Measurements from ENCODE around the gene PIP5K1B. TPM values are rescaled to one million over a fixed set of nuclear protein-coding genes. Genes with fewer than 3 reads are reported as not detected.

Gene PIP5K1B
- total RNA-seq, 1 donor from 2014 or later = 0.87 TPM

DNA sequence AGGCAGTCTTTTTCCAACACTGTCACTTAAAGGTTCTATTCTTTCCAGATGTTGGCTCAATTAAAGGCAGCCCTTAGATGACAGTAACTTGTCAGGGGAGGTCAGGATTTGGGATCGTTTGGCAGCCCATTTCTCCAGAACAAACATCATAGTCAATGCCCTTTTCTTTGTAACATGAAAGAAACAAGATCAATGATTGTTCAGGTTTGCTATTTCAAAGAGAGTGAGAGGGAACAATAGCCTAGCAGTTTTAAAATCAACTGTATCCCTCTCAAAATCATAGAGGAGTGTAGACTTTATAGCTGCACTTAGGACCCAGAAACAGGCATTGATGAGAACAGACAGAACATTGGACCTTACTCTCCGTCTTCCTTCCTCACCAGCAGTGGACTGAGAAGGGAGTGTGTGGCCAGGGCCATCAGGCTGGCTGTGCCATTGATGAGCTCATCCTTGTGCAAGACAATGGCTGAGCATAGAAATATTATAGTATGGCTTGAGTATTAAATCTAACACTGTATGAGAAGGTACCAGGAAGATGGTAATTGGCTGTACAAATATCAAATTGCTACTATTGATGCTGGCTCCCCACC is 130.0 kb downstream of the PIP5K1B start:
- Mint-ChIP-seq H3K9me3 (no peaks in the 10 kb centered on the region), H3K27me3 (ENCODE audit: low read depth) (no peaks in the 10 kb centered on the region), H3K36me3 (no peaks in the 10 kb centered on the region), H3K4me3 (no peak overlapping the region), H3K4me1 (peaks cover 6% of the 10 kb centered on the region), H3K27ac (no peak overlapping the region)
- TF ChIP-seq, protein P1, sequence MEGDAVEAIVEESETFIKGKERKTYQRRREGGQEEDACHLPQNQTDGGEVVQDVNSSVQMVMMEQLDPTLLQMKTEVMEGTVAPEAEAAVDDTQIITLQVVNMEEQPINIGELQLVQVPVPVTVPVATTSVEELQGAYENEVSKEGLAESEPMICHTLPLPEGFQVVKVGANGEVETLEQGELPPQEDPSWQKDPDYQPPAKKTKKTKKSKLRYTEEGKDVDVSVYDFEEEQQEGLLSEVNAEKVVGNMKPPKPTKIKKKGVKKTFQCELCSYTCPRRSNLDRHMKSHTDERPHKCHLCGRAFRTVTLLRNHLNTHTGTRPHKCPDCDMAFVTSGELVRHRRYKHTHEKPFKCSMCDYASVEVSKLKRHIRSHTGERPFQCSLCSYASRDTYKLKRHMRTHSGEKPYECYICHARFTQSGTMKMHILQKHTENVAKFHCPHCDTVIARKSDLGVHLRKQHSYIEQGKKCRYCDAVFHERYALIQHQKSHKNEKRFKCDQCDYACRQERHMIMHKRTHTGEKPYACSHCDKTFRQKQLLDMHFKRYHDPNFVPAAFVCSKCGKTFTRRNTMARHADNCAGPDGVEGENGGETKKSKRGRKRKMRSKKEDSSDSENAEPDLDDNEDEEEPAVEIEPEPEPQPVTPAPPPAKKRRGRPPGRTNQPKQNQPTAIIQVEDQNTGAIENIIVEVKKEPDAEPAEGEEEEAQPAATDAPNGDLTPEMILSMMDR (IDR thresholded peaks at IDR 0.05; ENCODE audit: unreplicated experiment) = no peak
- no peak for DNase-seq (ENCODE audit: low spot score in 2 of 2, unreplicated experiment in 2 of 2)

DNA sequence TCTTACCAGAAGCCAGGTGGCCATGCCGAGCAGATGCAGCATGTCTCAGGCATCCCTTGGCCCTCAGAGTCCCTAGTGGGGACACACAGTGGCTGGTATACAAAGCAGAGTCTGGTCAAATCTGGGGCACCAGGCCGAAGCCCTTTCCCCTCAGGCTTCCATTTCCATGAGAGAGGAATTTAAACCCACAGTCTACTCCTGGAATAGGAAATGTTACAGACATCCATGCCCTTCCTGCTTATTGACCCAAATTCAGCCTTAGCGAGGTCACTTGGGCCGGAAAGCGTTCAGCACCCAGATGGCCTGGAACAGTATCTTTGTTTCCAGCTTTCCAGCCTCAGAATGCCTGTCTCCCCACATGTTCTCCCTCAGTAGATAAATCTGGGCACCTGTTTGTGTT is 131.7 kb downstream of the PIP5K1B start:
- H3K27me3 Mint-ChIP-seq (ENCODE audit: low read depth) = no peaks in the 10 kb centered on the region
- H3K4me3 Mint-ChIP-seq = no peak overlapping the region
- no peak for DNase-seq (ENCODE audit: low spot score in 2 of 2, unreplicated experiment in 2 of 2)
- peaks cover 6% of the 10 kb centered on the region for H3K4me1 Mint-ChIP-seq
- H3K36me3 Mint-ChIP-seq = no peaks in the 10 kb centered on the region
- no peak overlapping the region for H3K27ac Mint-ChIP-seq
- no peaks in the 10 kb centered on the region for H3K9me3 Mint-ChIP-seq
- TF ChIP-seq, protein P1 (IDR thresholded peaks at IDR 0.05; ENCODE audit: unreplicated experiment) = no peak

DNA sequence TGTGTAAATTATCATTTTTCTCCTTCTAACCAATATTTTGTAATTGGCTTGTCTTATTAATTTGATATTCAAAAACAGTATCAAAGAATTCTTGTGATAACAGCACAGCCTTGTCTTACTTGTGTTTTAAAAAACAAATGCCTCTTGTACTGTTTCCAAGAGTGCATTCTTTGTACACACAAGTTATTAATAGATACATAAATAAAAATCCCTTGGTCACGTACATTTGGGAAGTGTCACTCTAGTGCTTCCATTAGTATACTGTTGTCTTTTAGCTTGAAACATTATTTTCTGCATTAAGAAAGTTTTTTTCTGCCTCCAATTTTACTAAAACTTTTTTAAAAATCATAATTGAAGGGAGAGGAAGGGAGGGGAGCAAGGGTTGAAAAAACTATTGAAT is 133.2 kb downstream of the PIP5K1B start:
- peaks cover 3% of the 10 kb centered on the region for H3K4me1 Mint-ChIP-seq
- H3K4me3 Mint-ChIP-seq = no peak overlapping the region
- H3K36me3 Mint-ChIP-seq = no peaks in the 10 kb centered on the region
- no peak for DNase-seq (ENCODE audit: low spot score in 2 of 2, unreplicated experiment in 2 of 2)
- H3K27ac Mint-ChIP-seq = no peak overlapping the region
- H3K9me3 Mint-ChIP-seq = no peaks in the 10 kb centered on the region
- TF ChIP-seq, protein P1 (IDR thresholded peaks at IDR 0.05; ENCODE audit: unreplicated experiment) = no peak
- no peaks in the 10 kb centered on the region for H3K27me3 Mint-ChIP-seq (ENCODE audit: low read depth)

DNA sequence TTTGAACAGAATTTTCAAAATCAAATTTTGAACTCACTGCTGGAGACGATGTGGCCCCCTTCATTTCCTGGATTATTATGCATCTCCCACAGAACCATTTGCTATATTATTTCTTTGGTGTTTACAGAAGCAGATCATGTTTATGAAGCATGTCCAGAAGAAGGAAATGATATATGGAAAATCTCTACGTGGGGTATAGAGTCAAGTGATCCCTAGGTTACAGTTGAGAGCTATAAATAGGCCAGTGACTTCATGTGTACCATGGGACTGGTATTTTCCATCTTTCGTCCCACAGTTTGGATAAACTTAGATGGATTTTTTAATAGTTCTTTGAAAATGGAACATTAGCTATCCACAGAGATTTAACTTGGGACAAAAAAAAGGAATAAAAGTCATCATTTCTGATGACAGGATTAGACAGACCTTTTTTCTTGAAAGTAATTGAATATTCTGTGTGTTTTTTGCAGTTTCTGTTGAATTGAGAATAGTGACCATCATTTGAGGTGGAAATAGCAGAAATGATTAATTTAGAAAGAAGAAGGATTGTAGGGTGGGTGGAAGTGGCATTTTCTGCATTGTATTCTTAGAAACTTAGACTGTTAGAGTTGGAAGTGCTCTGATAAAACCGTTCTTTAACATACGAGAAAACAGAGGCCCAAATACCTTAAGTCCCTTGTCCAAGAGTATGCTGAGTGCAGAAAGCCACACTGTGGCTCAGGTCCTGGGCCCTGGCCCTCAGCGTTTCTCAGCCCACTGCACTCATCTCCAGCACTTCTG is 136.4 kb downstream of the PIP5K1B start:
- Mint-ChIP-seq H3K27me3 (ENCODE audit: low read depth) (no peaks in the 10 kb centered on the region), H3K9me3 (no peaks in the 10 kb centered on the region), H3K4me1 (peaks cover 3% of the 10 kb centered on the region), H3K4me3 (no peak overlapping the region), H3K36me3 (no peaks in the 10 kb centered on the region), H3K27ac (no peak overlapping the region)
- TF ChIP-seq, protein P1 (IDR thresholded peaks at IDR 0.05; ENCODE audit: unreplicated experiment) = no peak
- no peak for DNase-seq (ENCODE audit: low spot score in 2 of 2, unreplicated experiment in 2 of 2)

DNA sequence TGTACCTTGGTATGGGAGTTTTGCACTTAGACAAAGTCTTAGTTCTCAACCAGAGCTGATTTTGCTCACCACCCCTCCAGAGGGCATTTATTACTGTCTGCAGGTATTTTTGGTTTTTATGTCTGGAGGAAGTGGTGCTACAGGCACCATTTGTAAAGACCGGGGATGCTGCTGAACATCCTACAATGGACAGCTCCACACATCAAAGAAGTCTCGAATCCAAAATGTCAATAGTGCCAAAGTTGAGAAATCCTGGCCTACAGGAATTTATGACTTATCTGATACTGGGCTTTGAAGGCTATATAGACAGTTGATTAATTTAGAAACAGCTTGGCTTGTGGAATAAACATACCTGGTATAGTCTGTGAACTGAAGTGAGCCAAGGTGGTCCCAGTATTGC is 137.5 kb downstream of the PIP5K1B start:
- no peak overlapping the region for H3K27ac Mint-ChIP-seq
- H3K9me3 Mint-ChIP-seq = no peaks in the 10 kb centered on the region
- H3K36me3 Mint-ChIP-seq = no peaks in the 10 kb centered on the region
- no peaks in the 10 kb centered on the region for H3K27me3 Mint-ChIP-seq (ENCODE audit: low read depth)
- no peak for DNase-seq (ENCODE audit: low spot score in 2 of 2, unreplicated experiment in 2 of 2)
- no peak overlapping the region for H3K4me3 Mint-ChIP-seq
- TF ChIP-seq, protein P1 (IDR thresholded peaks at IDR 0.05; ENCODE audit: unreplicated experiment) = no peak
- peaks cover 3% of the 10 kb centered on the region for H3K4me1 Mint-ChIP-seq

All from mesothelial cell of epicardium (in vitro differentiated cells).